ENCODE measurements around the gene IPPK.
A peak's percentile ranks its signal among the peaks of the same experiment; 100 is the strongest.

The IPPK gene, protein sequence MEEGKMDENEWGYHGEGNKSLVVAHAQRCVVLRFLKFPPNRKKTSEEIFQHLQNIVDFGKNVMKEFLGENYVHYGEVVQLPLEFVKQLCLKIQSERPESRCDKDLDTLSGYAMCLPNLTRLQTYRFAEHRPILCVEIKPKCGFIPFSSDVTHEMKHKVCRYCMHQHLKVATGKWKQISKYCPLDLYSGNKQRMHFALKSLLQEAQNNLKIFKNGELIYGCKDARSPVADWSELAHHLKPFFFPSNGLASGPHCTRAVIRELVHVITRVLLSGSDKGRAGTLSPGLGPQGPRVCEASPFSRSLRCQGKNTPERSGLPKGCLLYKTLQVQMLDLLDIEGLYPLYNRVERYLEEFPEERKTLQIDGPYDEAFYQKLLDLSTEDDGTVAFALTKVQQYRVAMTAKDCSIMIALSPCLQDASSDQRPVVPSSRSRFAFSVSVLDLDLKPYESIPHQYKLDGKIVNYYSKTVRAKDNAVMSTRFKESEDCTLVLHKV
- total RNA-seq = 15.4 reads per million, percentile 41 among the genes with 10 or more reads in this experiment

DNA sequence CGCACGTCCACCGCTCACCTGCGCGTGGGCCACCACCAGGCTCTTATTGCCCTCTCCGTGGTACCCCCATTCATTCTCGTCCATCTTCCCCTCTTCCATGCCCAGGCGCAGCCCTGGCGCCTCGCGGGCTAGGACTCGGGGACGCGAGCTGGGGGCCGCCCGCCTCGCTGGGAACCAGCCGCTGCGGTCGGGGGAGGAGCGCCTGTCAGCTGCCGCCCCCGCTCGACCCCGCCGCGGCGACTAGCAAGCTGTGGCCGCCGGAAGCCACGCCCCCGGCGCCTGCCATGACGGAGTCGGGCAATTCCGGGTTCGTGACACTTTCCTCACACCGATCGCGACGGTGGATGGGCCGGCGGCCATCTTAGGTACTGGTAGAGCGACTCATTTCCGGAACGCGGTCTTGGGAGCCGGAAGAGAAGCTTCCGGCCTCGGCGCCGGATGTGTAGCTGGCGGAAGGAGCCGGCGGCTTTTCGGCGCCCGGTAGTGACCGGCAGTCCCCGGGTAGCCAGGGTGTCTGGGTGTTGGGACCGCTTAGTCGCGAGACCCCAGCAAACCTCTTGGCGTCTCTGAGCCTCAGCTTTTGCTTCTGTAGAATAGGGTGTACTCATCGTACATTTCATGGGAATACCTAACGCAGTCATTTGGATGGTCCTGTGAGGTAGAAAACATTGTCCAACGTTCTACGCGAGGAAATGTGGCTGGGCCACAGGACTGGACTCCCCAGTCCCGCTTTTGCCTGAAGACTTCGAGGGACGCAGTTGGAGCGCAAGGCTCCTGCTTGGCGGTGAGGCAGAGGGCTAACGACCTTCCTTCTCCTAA lies at the start of gene IPPK:
IPPK (minus strand) TSS at position 242 of the 819 bp plus-strand sequence; CDS start at position 99, 143 bp downstream.
- peak; percentile 97 for DNase-seq

DNA sequence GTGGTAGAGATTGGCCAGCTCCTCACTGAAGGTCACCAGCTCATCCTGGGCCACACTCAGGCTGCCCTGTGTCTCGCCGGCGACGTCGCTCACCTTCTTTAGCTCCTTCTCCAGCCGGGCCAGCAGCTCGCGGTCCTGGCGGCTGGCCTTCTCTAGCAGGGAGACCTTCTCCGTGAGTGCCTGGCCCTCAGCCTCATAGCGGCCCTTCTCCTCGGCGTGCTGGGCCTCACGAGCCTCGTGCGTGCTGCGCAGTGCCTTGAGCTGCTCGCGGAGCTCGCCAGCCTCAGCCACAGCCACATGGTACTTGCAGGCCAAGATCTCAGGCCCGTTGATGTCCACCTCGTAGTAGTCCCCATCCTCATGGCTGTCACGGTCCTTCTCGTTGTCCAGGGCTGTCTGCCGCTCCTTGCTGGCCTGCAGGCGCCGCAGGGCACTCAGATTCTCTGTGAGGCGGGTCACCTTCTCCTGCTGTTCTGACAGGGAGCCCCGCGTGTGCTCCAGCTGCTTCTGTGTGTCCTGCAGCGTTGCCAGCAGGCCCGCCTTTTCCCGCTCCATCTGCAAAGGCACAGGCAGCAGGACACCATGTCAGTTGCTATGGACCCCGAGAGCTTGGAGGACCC lies 49.2 kb upstream of the IPPK start:
- no peak for DNase-seq

- DNase-seq = no peak
These were observed 48.4 kb upstream of the IPPK start for GRCh38 chr9:92718086-92719001.

DNA sequence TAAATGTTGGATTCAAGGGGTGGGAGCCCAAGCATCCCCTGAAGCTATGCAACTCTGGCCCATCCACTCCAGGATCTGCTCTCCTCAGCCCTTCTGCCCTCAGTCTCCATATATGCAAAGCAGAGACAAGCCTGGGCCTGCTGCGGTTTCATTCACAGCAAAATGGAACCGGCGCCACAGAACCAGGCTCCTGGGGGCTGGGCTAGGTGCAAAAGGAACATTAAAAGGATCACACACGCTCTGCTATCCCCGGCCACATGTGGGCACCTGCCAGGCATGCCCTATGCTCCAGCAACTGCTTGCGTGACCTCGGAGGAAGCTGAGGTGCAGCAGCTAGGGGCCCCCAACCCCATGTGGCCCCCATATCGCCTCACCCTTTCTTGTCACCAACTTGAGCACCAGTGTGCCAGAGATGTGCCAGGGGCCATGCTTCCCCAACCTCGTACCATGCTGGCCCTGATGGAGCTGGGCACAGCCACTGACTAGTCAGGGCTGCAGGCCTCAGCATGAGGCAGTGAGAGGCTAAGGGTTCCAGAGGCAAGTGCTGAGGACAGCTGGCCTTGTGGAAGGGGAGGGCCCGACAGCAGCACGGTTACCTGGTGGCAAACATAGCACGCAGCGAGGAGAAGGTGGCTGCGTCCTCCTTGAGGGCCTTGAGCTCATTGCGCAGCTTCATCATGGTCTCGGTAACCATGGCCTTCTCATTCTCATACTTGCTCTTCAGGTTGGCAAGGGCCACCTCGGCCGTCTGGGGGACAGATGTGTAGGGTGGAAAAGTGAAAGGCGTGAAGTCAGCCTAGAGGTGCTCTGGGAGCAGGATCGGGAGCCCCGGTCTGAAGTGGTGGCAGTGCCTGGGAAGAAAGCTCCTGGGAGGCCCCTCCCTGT lies 47.5 kb upstream of the IPPK start:
- no peak for DNase-seq

DNA sequence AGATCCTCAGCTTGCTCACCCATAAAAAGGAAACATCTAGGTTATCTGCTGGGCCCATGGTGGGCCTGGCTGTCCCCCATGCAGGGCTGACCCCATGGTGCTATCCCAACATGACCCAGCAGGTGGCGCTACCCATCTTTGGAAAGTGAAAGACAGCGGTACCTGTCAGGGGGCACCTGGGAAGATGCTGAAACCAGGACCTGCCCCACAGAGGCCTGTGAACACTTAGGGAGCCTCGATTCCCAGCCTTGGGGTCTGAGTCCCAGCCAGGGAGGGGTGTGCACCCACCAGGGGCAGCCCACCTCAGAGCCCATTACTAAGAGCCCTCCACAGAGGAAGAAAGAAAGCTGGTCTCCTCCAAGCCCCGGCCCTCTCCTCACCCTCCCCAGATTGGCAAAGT lies 46.6 kb upstream of the IPPK start:
- DNase-seq = peak; percentile 77

- no peak for DNase-seq
These were observed 45.7 kb upstream of the IPPK start for GRCh38 chr9:92715488-92716231.

DNA sequence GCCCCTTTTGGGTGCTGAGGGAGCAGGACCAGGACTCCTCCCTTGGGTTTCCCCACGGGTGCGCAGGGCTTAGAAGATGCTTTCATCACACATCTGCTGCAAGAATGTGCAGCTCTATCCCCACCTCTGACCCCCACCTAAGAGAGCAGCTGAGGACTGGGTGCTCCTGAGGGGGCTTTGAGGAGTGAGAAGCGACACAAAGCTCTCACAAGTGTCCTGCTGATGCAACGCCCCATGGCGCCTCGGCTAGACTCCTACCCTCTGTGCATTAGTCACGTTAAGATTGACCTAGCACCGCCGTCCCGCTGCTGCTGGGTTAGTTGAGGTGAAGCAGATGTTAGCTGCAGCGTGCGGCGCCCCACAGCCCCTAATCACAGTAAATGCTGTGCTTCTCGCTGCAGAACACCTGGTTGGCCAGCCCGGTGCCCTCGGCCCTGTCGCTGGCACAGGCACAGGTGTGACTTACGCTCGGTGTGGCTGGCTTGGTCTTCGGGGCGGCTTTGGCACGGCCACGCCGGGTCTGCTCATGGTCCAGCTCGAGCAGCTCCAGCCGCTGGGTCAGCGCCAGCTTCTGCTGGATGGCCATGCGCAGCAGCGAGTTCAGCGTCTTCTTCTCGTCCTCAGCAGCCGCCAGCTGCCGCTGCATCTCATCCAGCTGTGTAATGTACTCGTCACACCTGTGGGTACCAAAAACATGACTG lies 45.0 kb upstream of the IPPK start:
- no peak for DNase-seq

DNA sequence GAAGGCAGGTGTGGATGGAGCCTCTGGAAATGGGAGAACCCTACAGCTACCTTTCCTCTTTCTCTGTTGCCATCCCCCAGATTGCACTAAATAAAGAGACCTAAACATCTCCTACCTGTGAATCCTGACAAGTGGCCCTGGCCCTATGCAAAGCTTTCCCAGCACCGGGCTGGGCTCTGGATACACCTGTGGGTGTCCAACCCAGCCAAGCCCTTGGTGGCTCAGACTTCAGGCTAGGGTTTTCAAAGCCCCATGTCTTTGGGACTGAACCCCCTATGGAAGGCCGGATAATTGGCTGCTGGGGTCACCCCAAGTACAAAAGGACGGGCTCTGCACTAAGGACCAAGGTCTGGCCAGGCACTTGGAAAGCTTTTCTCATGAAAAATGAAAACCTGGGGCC lies 44.1 kb upstream of the IPPK start:
- DNase-seq = no peak

DNA sequence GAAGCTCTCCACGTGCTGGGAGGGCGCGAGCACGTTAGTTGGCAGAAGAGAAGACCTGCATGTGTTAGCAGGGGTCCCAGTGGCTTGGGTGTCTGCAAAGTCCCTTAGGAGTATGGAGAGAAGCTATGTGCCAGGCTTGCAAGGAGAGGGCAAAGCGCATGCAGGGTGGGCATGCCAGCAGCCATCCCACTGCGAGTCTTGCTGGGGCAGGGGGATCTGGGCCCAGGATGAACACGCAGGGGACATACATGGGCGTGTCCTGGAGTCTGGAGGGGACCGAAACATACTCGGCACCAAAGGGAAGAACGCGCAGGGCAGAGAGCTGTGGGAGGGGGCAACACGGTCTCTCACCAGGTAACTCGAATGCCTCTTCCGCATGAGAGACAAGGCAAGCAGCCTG lies 43.6 kb upstream of the IPPK start:
- no peak for DNase-seq

GRCh38 chr9:92712767-92713166 lies 42.8 kb upstream of the IPPK start:
- no peak for DNase-seq

DNA sequence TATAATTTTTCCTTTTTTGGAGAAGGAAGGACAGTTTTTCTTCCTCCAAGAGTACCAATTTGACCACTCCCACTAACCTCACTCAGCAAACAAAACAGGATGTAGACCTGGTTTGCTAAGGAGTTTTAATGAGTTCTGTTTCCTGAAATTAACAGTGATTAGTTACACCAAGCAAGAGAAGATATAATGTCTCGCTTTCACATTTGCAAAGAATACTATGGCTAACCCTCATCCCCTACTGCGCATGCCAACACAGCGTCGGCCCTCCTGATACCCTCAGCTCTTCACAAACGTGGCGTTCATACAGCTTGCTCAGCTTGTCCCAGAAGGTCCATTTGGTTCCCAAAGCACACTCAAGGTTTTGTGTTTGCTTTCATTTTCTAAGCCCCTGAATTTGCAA lies 41.9 kb upstream of the IPPK start:
- no peak for DNase-seq

GRCh38 chr9:92711146-92711545 lies 41.2 kb upstream of the IPPK start:
- DNase-seq = no peak

- DNase-seq = no peak
These were observed 40.4 kb upstream of the IPPK start for GRCh38 chr9:92710368-92710767.

- no peak for DNase-seq
These were observed 40.0 kb upstream of the IPPK start for GRCh38 chr9:92709954-92710353.

- DNase-seq = no peak
These were observed 39.3 kb upstream of the IPPK start for GRCh38 chr9:92709240-92709639.

DNA sequence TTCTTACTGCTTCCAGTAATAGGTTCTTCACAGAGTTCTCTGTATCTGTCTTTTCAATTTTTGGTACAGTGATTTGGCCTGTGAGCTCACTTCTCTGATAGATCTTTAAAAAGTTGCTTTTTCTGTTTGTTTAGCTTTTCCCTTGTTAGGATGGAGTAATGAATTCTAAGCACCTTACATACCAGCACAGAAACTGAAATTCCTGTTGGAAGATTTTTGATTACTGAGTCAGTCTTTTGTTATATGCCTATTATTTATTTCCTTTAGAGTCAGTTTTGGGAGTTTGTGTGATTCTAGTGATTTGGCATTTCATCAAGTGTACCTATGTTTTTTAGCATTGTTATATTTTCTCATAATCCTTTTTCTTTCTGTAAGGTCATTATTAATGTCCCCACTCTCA lies 37.6 kb upstream of the IPPK start:
- no peak for DNase-seq

DNA sequence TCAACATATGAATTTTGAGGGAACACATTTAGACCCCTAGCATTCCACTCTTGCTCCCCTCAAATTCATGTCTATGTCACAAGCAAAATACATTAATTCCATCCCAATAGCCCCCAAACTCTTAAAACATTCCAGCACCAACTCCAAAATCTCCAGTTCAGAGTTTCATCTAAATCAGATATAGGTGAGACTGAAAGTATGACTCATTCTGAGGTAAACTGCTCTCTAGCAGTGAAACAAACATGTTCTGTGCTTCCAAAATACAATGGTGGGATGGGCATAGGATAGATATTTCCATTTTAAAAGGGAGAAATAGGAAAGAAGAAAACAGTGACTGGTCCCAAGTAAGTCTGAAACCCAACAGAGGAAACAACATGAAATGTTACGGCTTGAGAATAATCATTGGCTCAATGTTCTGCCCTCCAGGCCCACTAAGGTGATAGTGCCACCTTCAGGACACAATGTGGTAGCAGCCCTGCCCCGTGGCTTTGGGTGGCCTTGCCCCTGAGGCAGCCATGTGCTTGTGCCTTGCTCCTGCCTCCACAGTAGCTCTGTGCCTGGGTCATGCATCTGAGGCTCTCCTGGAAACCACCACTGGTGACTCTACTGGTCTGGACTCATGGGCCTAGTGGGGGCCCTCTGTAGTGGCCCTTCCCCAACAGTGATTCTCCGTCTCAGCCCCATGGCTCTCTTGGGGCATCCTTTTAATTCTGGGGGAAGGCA lies 36.4 kb upstream of the IPPK start:
- DNase-seq = no peak

- DNase-seq = no peak
These were observed 34.6 kb upstream of the IPPK start for GRCh38 chr9:92704528-92704927.

GRCh38 chr9:92696619-92697018 lies 26.7 kb upstream of the IPPK start:
- DNase-seq = no peak

Measured in effector CD4-positive, alpha-beta T cell (primary cell).